H9 (cell line): ENCODE data around the gene FKRP. TPM values are rescaled to one million over a fixed set of nuclear protein-coding genes. Genes with fewer than 3 reads are reported as not detected.

ENCODE experiments used
- DNase-seq: peaks from one replicate; pipeline ENCODE4 v3.0.0-alpha.2; 2017
- H2AFZ ChIP-seq: one replicate; pipeline ENCODE4 v1.6.1; 2013; ENCODE audit warnings: mild to moderate bottlenecking, low read length, control low read depth, moderate library complexity
- H2AK5ac ChIP-seq: 2 replicates; pipeline ENCODE4 v1.6.1; 2013; ENCODE audit warnings: low read length, control low read depth, mixed read lengths; ENCODE audit not compliant: insufficient read length
- H2BK120ac ChIP-seq: one replicate; pipeline ENCODE4 v1.6.1; 2013; ENCODE audit warnings: low read depth, mild to moderate bottlenecking, low read length, control low read depth, inconsistent platforms; ENCODE audit not compliant: poor library complexity, severe bottlenecking
- H2BK12ac ChIP-seq: 2 replicates; pipeline ENCODE4 v1.6.1; 2013; ENCODE audit warnings: low read length, control low read depth, mixed read lengths, low read depth; ENCODE audit not compliant: insufficient read length
- H2BK15ac ChIP-seq: 2 replicates; pipeline ENCODE4 v1.6.1; 2013; ENCODE audit warnings: low read depth, low read length, control low read depth
- H2BK20ac ChIP-seq: one replicate; pipeline ENCODE4 v1.6.1; 2013; ENCODE audit warnings: low read depth, mild to moderate bottlenecking, low read length, control low read depth, inconsistent platforms; ENCODE audit not compliant: poor library complexity, severe bottlenecking
- H2BK5ac ChIP-seq: 2 replicates; pipeline ENCODE4 v1.6.1; 2013; ENCODE audit warnings: low read length, control low read depth, mixed read lengths; ENCODE audit not compliant: insufficient read length
- H3K14ac ChIP-seq: 2 replicates; pipeline ENCODE4 v1.6.1; 2013; ENCODE audit warnings: low read length, control low read depth; ENCODE audit not compliant: insufficient read depth
- H3K18ac ChIP-seq: 2 replicates; pipeline ENCODE4 v1.6.1; 2013; ENCODE audit warnings: low read depth, mild to moderate bottlenecking, mixed read lengths, low read length, control low read depth; ENCODE audit not compliant: insufficient read length
- H3K23ac ChIP-seq: 2 replicates; pipeline ENCODE4 v1.6.1; 2013; ENCODE audit warnings: low read length, control low read depth, mixed read lengths, low read depth; ENCODE audit not compliant: insufficient read length
- H3K23me2 ChIP-seq: 2 replicates; pipeline ENCODE4 v1.6.1; 2013; ENCODE audit warnings: low read depth, mild to moderate bottlenecking, mixed read lengths, low read length, control low read depth; ENCODE audit not compliant: insufficient read length, poor library complexity, severe bottlenecking
- H3K27ac ChIP-seq: 2 replicates; pipeline ENCODE4 v1.5.1; 2013; ENCODE audit warnings: low read length, control low read depth, mixed read lengths, low read depth; ENCODE audit not compliant: insufficient read length
- H3K27me3 ChIP-seq: 2 replicates; pipeline ENCODE4 v1.6.1; 2013; ENCODE audit warnings: low read length, control low read depth, inconsistent platforms; ENCODE audit not compliant: insufficient read depth
- H3K4ac ChIP-seq: 2 replicates; pipeline ENCODE4 v1.6.1; 2013; ENCODE audit warnings: low read depth, mild to moderate bottlenecking, control low read depth, inconsistent platforms, low read length, moderate library complexity
- H3K4me1 ChIP-seq: 2 replicates; pipeline ENCODE4 v1.6.1; 2013; ENCODE audit warnings: low read length, control low read depth, inconsistent platforms; ENCODE audit not compliant: insufficient read depth
- H3K4me2 ChIP-seq: 2 replicates; pipeline ENCODE4 v1.6.1; 2013; ENCODE audit warnings: low read length, control low read depth, mixed read lengths; ENCODE audit not compliant: insufficient read length, insufficient read depth
- H3K56ac ChIP-seq: 2 replicates; pipeline ENCODE4 v1.6.1; 2013; ENCODE audit warnings: low read depth, mild to moderate bottlenecking, mixed read lengths, low read length, control low read depth; ENCODE audit not compliant: insufficient read length
- H3K79me1 ChIP-seq: 2 replicates; pipeline ENCODE4 v1.6.1; 2013; ENCODE audit warnings: low read depth, mild to moderate bottlenecking, moderate library complexity, low read length, control low read depth, inconsistent platforms; ENCODE audit not compliant: insufficient read depth, poor library complexity, severe bottlenecking
- H3K79me2 ChIP-seq: 2 replicates; pipeline ENCODE4 v1.6.1; 2013; ENCODE audit warnings: low read length, control low read depth, inconsistent platforms; ENCODE audit not compliant: insufficient read depth
- H3K9ac ChIP-seq: 2 replicates; pipeline ENCODE4 v1.6.1; 2013; ENCODE audit warnings: low read length, control low read depth, mixed read lengths; ENCODE audit not compliant: insufficient read length; ENCODE audit errors: extremely low read depth
- H3K9me3 ChIP-seq: one replicate; pipeline ENCODE4 v1.6.1; 2013; ENCODE audit warnings: low read depth, low read length, inconsistent platforms; ENCODE audit not compliant: control insufficient read depth
- H3T11ph ChIP-seq: one replicate; pipeline ENCODE4 v1.6.1; 2013; ENCODE audit warnings: mild to moderate bottlenecking, low read length, control low read depth, inconsistent platforms
- H4K20me1 ChIP-seq: one replicate; pipeline ENCODE4 v1.6.1; 2013; ENCODE audit not compliant: control insufficient read depth, insufficient read length, insufficient read depth
- H4K5ac ChIP-seq: 2 replicates; pipeline ENCODE4 v1.6.1; 2013; ENCODE audit warnings: low read depth, mild to moderate bottlenecking, mixed read lengths, low read length, control low read depth; ENCODE audit not compliant: insufficient read length
- H4K8ac ChIP-seq: replicated peaks from 2 replicates; pipeline ENCODE4 v1.6.1; 2013; ENCODE audit warnings: low read length, control low read depth, mixed read lengths, low read depth; ENCODE audit not compliant: insufficient read length
- H4K91ac ChIP-seq: 2 replicates; pipeline ENCODE4 v1.6.1; 2013; ENCODE audit warnings: low read depth, mild to moderate bottlenecking, moderate library complexity, mixed read lengths, low read length, control low read depth; ENCODE audit not compliant: insufficient read length
- H3K27ac Mint-ChIP-seq, 3 experiments: 2 replicates in 2 of 3; 3 replicates in 1 of 3; pipeline ENCODE4 v1.8.0; 2020 to 2021; ENCODE audit warnings: mixed read lengths in 3 of 3, mild to moderate bottlenecking in 1 of 3, moderate library complexity in 1 of 3
- H3K27me3 Mint-ChIP-seq: 2 replicates; pipeline ENCODE4 v1.8.0; 2021; ENCODE audit warnings: low read depth, mild to moderate bottlenecking, moderate library complexity, mixed read lengths
- H3K36me3 Mint-ChIP-seq, 3 experiments: 2 replicates in 2 of 3; 3 replicates in 1 of 3; pipeline ENCODE4 v1.8.0; 2020 to 2021; ENCODE audit warnings: low read depth in 3 of 3, mixed read lengths in 3 of 3; ENCODE audit not compliant: insufficient read depth in 1 of 3
- H3K4me1 Mint-ChIP-seq, 2 experiments: 2 replicates each; pipeline ENCODE4 v1.8.0; 2020; ENCODE audit warnings: mixed read lengths in 2 of 2
- H3K4me3 Mint-ChIP-seq, 2 experiments: 2 replicates in 1 of 2; 3 replicates in 1 of 2; pipeline ENCODE4 v1.8.0; 2020 to 2021; ENCODE audit warnings: mild to moderate bottlenecking in 2 of 2, mixed read lengths in 2 of 2, moderate library complexity in 1 of 2
- H3K9me3 Mint-ChIP-seq, 2 experiments: 2 replicates in 1 of 2; 3 replicates in 1 of 2; pipeline ENCODE4 v1.8.0; 2020; ENCODE audit warnings: mild to moderate bottlenecking in 2 of 2, mixed read lengths in 2 of 2, moderate library complexity in 1 of 2
- CTCF ChIP-seq: fragments of 200-600 bp; sonication (generic); conservative IDR thresholded peaks from 3 replicates; pipeline ENCODE4 v1.8.0; 2021; ENCODE audit warnings: antibody characterized with exemption, mild to moderate bottlenecking
- WGBS: extraction: QIAGEN DNeasy Blood & Tissue Kit; methylation state at CpG from one replicate; pipeline ENCODE4 v1.1.7; 2013; ENCODE audit warnings: missing lambda C conversion rate, low lambda C conversion rate, mixed read lengths; ENCODE audit not compliant: insufficient read length; ENCODE audit errors: extremely low coverage; 5-methylcytosine and 5-hydroxymethylcytosine counted together
- total RNA-seq: library from RNA; stranded (reverse); gene quantifications from 2 replicates; pipeline ENCODE4 v1.2.1, GENCODE V29; 2021

FKRP gene
- total RNA-seq, 1 experiment from 2014 or later: 42.2 TPM

GRCh38 chr19:46737298-46737654 lies 8.6 kb upstream of the FKRP start:
- H3T11ph ChIP-seq: no peak overlapping the region
- H3K79me1 ChIP-seq: no peaks in the 10 kb centered on the region
- WGBS: no CpG with 5 or more reads among the region's 7 CpGs
- H3K23me2 ChIP-seq: no peaks in the 10 kb centered on the region
- no peak overlapping the region for H2BK20ac ChIP-seq
- peaks cover 4% of the 10 kb centered on the region for H4K20me1 ChIP-seq
- H3K27ac ChIP-seq: no peak overlapping the region
- Mint-ChIP-seq H3K9me3 (no peaks in the 10 kb centered on the region), H3K4me3 (no peak overlapping the region), H3K27ac (peak overlapping the region in 2 of 3 experiments; percentile 16 to 76; a peak in 3 of 7 replicates), H3K4me1 (peaks cover 19 to 21% of the 10 kb centered on the region in 2 experiments), H3K36me3 (peaks cover 32 to 81% (median 71%) of the 10 kb centered on the region in 3 experiments; a peak in 6 of 7 replicates), H3K27me3 (no peaks in the 10 kb centered on the region)
- no peak overlapping the region for H3K56ac ChIP-seq
- H2AFZ ChIP-seq: no peak overlapping the region
- no peaks in the 10 kb centered on the region for H3K4me1 ChIP-seq
- H3K4ac ChIP-seq: no peak overlapping the region
- H2BK12ac ChIP-seq: no peak overlapping the region
- no peak overlapping the region for H4K91ac ChIP-seq
- no peaks in the 10 kb centered on the region for H3K9me3 ChIP-seq
- H4K5ac ChIP-seq: no peak overlapping the region
- H3K18ac ChIP-seq: no peak overlapping the region
- no peak overlapping the region for H3K4me2 ChIP-seq
- H2BK5ac ChIP-seq: no peak overlapping the region
- H2AK5ac ChIP-seq: no peak overlapping the region
- no peak overlapping the region for H2BK120ac ChIP-seq
- TF ChIP-seq CTCF: no peak
- no peak for DNase-seq
- H3K23ac ChIP-seq: no peak overlapping the region
- no peak overlapping the region for H4K8ac ChIP-seq
- peaks cover 23% of the 10 kb centered on the region for H3K79me2 ChIP-seq
- no peaks in the 10 kb centered on the region for H3K27me3 ChIP-seq
- H3K14ac ChIP-seq: no peak overlapping the region
- H3K9ac ChIP-seq: no peak overlapping the region
- no peak overlapping the region for H2BK15ac ChIP-seq
